K562 (cell line): ENCODE data around the gene CLDN5. TPM values are rescaled to one million over a fixed set of nuclear protein-coding genes. Genes with fewer than 3 reads are reported as not detected.
A peak's percentile ranks its signal among the peaks of the same experiment; 100 is the strongest.

Experiments
- ARID1B ChIP-seq: fragments of 450-650 bp; IDR thresholded peaks from 2 replicates; pipeline ENCODE4 v1.6.1; 2016; ENCODE audit warnings: antibody characterized with exemption, mild to moderate bottlenecking, inconsistent platforms
- DLX4 ChIP-seq: fragments of 250-450 bp; sonication (Bioruptor Pico); IDR thresholded peaks from 2 replicates; pipeline ENCODE4 v1.6.1; 2021; ENCODE audit warnings: mild to moderate bottlenecking
- ELF4 ChIP-seq: fragments of 450-650 bp; formaldehyde crosslinking; IDR thresholded peaks from 2 replicates; pipeline ENCODE4 v1.4.0; 2022; ENCODE audit warnings: missing genetic modification characterization
- ETV6 ChIP-seq, 3 experiments: fragments of 150-350 bp in 1 of 3; sonication (generic) in 1 of 3; formaldehyde crosslinking in 1 of 3; IDR thresholded peaks; 2 replicates each; pipeline versions ENCODE4 v1.6.1 to v1.8.0; 2014 to 2022; ENCODE audit warnings: borderline replicate concordance in 2 of 3, low read depth in 2 of 3, antibody characterized with exemption in 1 of 3, low read length in 1 of 3, mild to moderate bottlenecking in 1 of 3, missing genetic modification reagents in 1 of 3
- HNRNPK ChIP-seq: fragments of 200-400 bp; formaldehyde crosslinking; IDR thresholded peaks from one replicate; pipeline ENCODE4 v1.6.1; 2018; ENCODE audit warnings: mild to moderate bottlenecking, low read depth, low read length; ENCODE audit not compliant: poor library complexity, severe bottlenecking
- KDM2B ChIP-seq: fragments of 250-450 bp; sonication (Bioruptor Pico); IDR thresholded peaks from 2 replicates; pipeline ENCODE4 v1.8.0; 2021; ENCODE audit warnings: mild to moderate bottlenecking, moderate library complexity
- MAX ChIP-seq: sonication (generic); formaldehyde crosslinking; IDR thresholded peaks from 2 replicates; pipeline ENCODE4 v1.9.0; 2022; ENCODE audit warnings: mild to moderate bottlenecking, missing genetic modification reagents
- NFATC3 ChIP-seq: fragments of 450-650 bp; IDR thresholded peaks from 2 replicates; pipeline ENCODE4 v1.6.1; 2017; ENCODE audit warnings: mild to moderate bottlenecking
- POLR2G ChIP-seq: fragments of 200-400 bp; formaldehyde crosslinking; IDR thresholded peaks from 2 replicates; pipeline ENCODE4 v1.6.1; 2017; ENCODE audit warnings: low read depth, mild to moderate bottlenecking, antibody characterized with exemption, low read length, moderate library complexity
- RBBP5 ChIP-seq: fragments of 200-600 bp; sonication (generic); IDR thresholded peaks from 2 replicates; pipeline ENCODE4 v1.6.1; 2012; ENCODE audit warnings: borderline replicate concordance, mild to moderate bottlenecking, low read length, control low read depth, inconsistent platforms; ENCODE audit not compliant: insufficient read depth, poor library complexity, severe bottlenecking
- SMARCA5 ChIP-seq: fragments of 450-650 bp; IDR thresholded peaks from 2 replicates; pipeline ENCODE4 v1.6.1; 2016
- TGIF2 ChIP-seq: sonication (generic); formaldehyde crosslinking; IDR thresholded peaks from 2 replicates; pipeline ENCODE4 v1.8.1; 2022; ENCODE audit warnings: mild to moderate bottlenecking, missing genetic modification reagents, moderate library complexity
- ZFP36 ChIP-seq: fragments of 150-350 bp; IDR thresholded peaks from 2 replicates; pipeline ENCODE4 v1.6.1; 2018; ENCODE audit warnings: low read length, low read depth; ENCODE audit not compliant: partially characterized antibody
- ZNF12 ChIP-seq: sonication (generic); formaldehyde crosslinking; IDR thresholded peaks from 2 replicates; pipeline ENCODE4 v1.4.0; 2020; ENCODE audit warnings: mild to moderate bottlenecking, missing genetic modification reagents
- ZNF175 ChIP-seq: fragments of 200-800 bp; sonication (Bioruptor generic); IDR thresholded peaks from 2 replicates; pipeline ENCODE4 v1.6.1; 2016; ENCODE audit warnings: low read depth, mild to moderate bottlenecking, missing genetic modification characterization, missing compliant biosample characterization
- ZNF232 ChIP-seq: sonication (generic); formaldehyde crosslinking; IDR thresholded peaks from 2 replicates; pipeline ENCODE4 v1.8.0; 2022; ENCODE audit warnings: mild to moderate bottlenecking, missing genetic modification reagents
- polyA plus RNA-seq, 8 experiments: library from polyadenylated mRNA; depleted of rRNA in 4 of 8; stranded (reverse) in 5 of 8; unstranded in 3 of 8; fragments of >200 nt; fragmentation: Nextera tagmentation in 2 of 8; fragmentation: Illumina TruSeq in 1 of 8; extraction: Ambion mirVana in 2 of 8; extraction: Trizol in 1 of 8; gene quantifications; 2 replicates each; pipeline versions ENCODE4 v1.2.1 to v1.2.3, GENCODE V29; 2011 to 2014; ENCODE audit warnings: inconsistent platforms in 1 of 8, missing spikeins in 1 of 8
- total RNA-seq, 7 experiments: library from RNA; depleted of rRNA in 6 of 7; stranded (reverse); fragments of >200 nt in 6 of 7; fragmentation: Illumina TruSeq in 2 of 7; extraction: Trizol in 2 of 7; gene quantifications; 2 replicates each; pipeline versions ENCODE4 v1.2.1 to v1.2.3, GENCODE V29; 2011 to 2021; ENCODE audit warnings: low replicate concordance in 1 of 7
- TF ChIP-seq, protein P1 (sequence below): sonication (generic); formaldehyde crosslinking; IDR thresholded peaks from 2 replicates; pipeline ENCODE4 v1.8.0; 2022; ENCODE audit warnings: mild to moderate bottlenecking, missing genetic modification reagents
- TF ChIP-seq, protein P2 (sequence below): fragments of 450-650 bp; formaldehyde crosslinking; IDR thresholded peaks from 2 replicates; pipeline ENCODE4 v1.4.0; 2020; ENCODE audit warnings: mild to moderate bottlenecking
- TF ChIP-seq, protein P3 (sequence below): sonication (generic); formaldehyde crosslinking; IDR thresholded peaks from 2 replicates; pipeline ENCODE4 v1.4.0; 2020; ENCODE audit warnings: mild to moderate bottlenecking, missing genetic modification reagents
- TF ChIP-seq, protein P4 (sequence below): sonication (generic); IDR thresholded peaks from 2 replicates; pipeline ENCODE4 v1.6.1; 2016

The CLDN5 gene
- total and polyA plus RNA-seq, 9 of the 15 experiments (the other 6 are each of a cell fraction or from before 2014, with no cell fraction given), result 0.20 TPM; not detected in 8

DNA sequence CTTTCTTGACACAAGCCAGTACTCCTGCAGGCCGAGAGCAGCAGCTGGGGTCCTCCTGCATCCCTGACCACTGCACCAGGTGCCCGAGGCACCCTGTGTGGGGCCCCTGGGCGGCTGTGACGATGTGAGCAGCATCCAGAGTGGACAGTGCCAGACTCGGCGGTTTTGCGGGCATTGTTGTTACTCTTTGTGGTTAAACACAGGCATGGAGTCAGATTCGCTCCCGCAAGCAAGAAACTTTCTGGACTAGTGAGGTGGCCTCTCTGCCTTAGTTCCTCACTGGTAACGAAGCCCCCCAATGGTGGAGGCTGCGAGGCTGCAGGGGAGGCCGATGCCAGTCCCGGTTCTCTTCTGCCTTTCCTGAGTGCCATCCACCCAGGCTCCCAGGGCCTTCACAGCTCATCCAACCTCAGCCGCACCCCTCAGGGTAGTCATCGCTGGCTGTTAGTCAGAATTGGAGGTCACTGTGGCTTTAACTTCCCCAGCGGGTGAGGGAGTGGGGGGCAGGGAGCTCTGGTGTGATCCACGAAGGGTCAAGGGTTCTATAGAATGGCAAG, 3.7 kb upstream of the CLDN5 start (continued):
- TF ChIP-seq, protein P1, sequence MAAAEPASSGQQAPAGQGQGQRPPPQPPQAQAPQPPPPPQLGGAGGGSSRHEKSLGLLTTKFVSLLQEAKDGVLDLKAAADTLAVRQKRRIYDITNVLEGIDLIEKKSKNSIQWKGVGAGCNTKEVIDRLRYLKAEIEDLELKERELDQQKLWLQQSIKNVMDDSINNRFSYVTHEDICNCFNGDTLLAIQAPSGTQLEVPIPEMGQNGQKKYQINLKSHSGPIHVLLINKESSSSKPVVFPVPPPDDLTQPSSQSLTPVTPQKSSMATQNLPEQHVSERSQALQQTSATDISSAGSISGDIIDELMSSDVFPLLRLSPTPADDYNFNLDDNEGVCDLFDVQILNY (CRISPR knock-in tag), result peak; percentile 69; the same call in 1 of the 2 replicates
- TF ChIP-seq SMARCA5 (no peak), DLX4 (CRISPR knock-in tag) (no peak), ARID1B (no peak), HNRNPK (no peak), MAX (CRISPR knock-in tag) (peak; percentile 13; the same call in 1 of the 2 replicates), ETV6 (IDR thresholded peaks at IDR 0.05; ENCODE audit: borderline replicate concordance in 1 of 2, low read depth in 2 of 2, low read length in 1 of 2) (no peak), ETV6 (CRISPR knock-in tag; IDR thresholded peaks at IDR 0.05; ENCODE audit: borderline replicate concordance) (no peak), ELF4 (no peak), TGIF2 (CRISPR knock-in tag) (no peak), ZNF232 (CRISPR knock-in tag) (no peak), ZFP36 (no peak), ZNF175 (CRISPR knock-in tag) (no peak), POLR2G (peak; percentile 42; the same call in 1 of the 2 replicates), NFATC3 (no peak), KDM2B (no peak), ZNF12 (CRISPR knock-in tag) (peak; percentile 81; the same call in 1 of the 2 replicates), RBBP5 (peak; percentile 46)
- TF ChIP-seq, protein P2, sequence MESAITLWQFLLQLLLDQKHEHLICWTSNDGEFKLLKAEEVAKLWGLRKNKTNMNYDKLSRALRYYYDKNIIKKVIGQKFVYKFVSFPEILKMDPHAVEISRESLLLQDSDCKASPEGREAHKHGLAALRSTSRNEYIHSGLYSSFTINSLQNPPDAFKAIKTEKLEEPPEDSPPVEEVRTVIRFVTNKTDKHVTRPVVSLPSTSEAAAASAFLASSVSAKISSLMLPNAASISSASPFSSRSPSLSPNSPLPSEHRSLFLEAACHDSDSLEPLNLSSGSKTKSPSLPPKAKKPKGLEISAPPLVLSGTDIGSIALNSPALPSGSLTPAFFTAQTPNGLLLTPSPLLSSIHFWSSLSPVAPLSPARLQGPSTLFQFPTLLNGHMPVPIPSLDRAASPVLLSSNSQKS (CRISPR knock-in tag), result no peak
- TF ChIP-seq, protein P3, sequence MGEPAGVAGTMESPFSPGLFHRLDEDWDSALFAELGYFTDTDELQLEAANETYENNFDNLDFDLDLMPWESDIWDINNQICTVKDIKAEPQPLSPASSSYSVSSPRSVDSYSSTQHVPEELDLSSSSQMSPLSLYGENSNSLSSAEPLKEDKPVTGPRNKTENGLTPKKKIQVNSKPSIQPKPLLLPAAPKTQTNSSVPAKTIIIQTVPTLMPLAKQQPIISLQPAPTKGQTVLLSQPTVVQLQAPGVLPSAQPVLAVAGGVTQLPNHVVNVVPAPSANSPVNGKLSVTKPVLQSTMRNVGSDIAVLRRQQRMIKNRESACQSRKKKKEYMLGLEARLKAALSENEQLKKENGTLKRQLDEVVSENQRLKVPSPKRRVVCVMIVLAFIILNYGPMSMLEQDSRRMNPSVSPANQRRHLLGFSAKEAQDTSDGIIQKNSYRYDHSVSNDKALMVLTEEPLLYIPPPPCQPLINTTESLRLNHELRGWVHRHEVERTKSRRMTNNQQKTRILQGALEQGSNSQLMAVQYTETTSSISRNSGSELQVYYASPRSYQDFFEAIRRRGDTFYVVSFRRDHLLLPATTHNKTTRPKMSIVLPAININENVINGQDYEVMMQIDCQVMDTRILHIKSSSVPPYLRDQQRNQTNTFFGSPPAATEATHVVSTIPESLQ, result no peak
- TF ChIP-seq, protein P4, sequence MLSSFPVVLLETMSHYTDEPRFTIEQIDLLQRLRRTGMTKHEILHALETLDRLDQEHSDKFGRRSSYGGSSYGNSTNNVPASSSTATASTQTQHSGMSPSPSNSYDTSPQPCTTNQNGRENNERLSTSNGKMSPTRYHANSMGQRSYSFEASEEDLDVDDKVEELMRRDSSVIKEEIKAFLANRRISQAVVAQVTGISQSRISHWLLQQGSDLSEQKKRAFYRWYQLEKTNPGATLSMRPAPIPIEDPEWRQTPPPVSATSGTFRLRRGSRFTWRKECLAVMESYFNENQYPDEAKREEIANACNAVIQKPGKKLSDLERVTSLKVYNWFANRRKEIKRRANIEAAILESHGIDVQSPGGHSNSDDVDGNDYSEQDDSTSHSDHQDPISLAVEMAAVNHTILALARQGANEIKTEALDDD, result peak; percentile 13; the same call in 1 of the 2 replicates
